Gastroesophageal sphincter (tissue), 3 donors: ENCODE results near the gene TSGA10.

Experiments
- CTCF ChIP-seq, 4 experiments: fragments of 200-600 bp in 2 of 4; fragments of 450-650 bp in 2 of 4; sonication (generic) in 1 of 4; IDR thresholded peaks; one replicate each; pipeline ENCODE4 v1.5.1; 2017 to 2019; ENCODE audit warnings: antibody characterized with exemption in 4 of 4, mild to moderate bottlenecking in 2 of 4, moderate library complexity in 2 of 4
- EP300 ChIP-seq: sonication (generic); formaldehyde crosslinking; IDR thresholded peaks from one replicate; pipeline ENCODE4 v1.6.1; 2017; ENCODE audit warnings: antibody characterized with exemption, mild to moderate bottlenecking
- POLR2A ChIP-seq, 2 donors: fragments of 450-650 bp; IDR thresholded peaks; one replicate each; pipeline ENCODE4 v1.6.1; 2017; ENCODE audit warnings: antibody characterized with exemption in 2 of 2, mild to moderate bottlenecking in 2 of 2, moderate library complexity in 1 of 2
- POLR2AphosphoS5 ChIP-seq: sonication (generic); formaldehyde crosslinking; IDR thresholded peaks from one replicate; pipeline ENCODE4 v1.6.1; 2017; ENCODE audit warnings: antibody characterized with exemption

GRCh38 chr2:99072551-99072950 is 82.2 kb downstream of the TSGA10 start:
- TF ChIP-seq CTCF (IDR thresholded peaks at IDR 0.05) (no peak), POLR2A (IDR thresholded peaks at IDR 0.05) (no peak), POLR2AphosphoS5 (no peak), EP300 (no peak)
